GM23338 (cell line): ENCODE measurements around the gene SH2D3C.

Source experiments
- CREB1 ChIP-seq: fragments of 250-450 bp; sonication (Bioruptor Pico); IDR thresholded peaks from 2 replicates; pipeline ENCODE4 v1.5.0; 2020; ENCODE audit warnings: low read depth, mild to moderate bottlenecking, moderate library complexity
- CTCF ChIP-seq, 2 experiments: fragments of 200-600 bp in 1 of 2; sonication (generic) in 1 of 2; conservative IDR thresholded peaks; 2 replicates each; pipeline versions ENCODE4 v1.5.1 to v1.6.1; 2016 to 2017; ENCODE audit warnings: antibody characterized with exemption in 2 of 2, low read depth in 2 of 2, mild to moderate bottlenecking in 2 of 2, moderate library complexity in 1 of 2
- EZH2 ChIP-seq: fragments of 200-600 bp; sonication (generic); IDR thresholded peaks from one replicate; pipeline ENCODE4 v1.8.0; 2017; ENCODE audit warnings: antibody characterized with exemption, mild to moderate bottlenecking, low read depth; ENCODE audit not compliant: unreplicated experiment
- EZH2phosphoT487 ChIP-seq: fragments of 200-600 bp; sonication (generic); IDR thresholded peaks from one replicate; pipeline ENCODE4 v1.8.1; 2018; ENCODE audit warnings: antibody characterized with exemption; ENCODE audit not compliant: unreplicated experiment
- JUNB ChIP-seq: IDR thresholded peaks from one replicate; pipeline ENCODE4 v1.6.1; 2016; ENCODE audit warnings: antibody characterized with exemption; ENCODE audit not compliant: unreplicated experiment
- NANOG ChIP-seq: IDR thresholded peaks from 2 replicates; pipeline ENCODE4 v1.6.1; 2016; ENCODE audit warnings: antibody characterized with exemption, borderline replicate concordance
- POLR2AphosphoS5 ChIP-seq: IDR thresholded peaks from 2 replicates; pipeline ENCODE4 v1.6.1; 2016; ENCODE audit warnings: antibody characterized with exemption, low read depth
- REST ChIP-seq: IDR thresholded peaks from one replicate; pipeline ENCODE4 v1.6.1; 2018; ENCODE audit warnings: antibody characterized with exemption; ENCODE audit not compliant: unreplicated experiment
- STAT1 ChIP-seq: IDR thresholded peaks from one replicate; pipeline ENCODE4 v1.6.1; 2016; ENCODE audit warnings: antibody characterized with exemption; ENCODE audit not compliant: unreplicated experiment
- ZNF114 ChIP-seq: fragments of 250-450 bp; sonication (Bioruptor Pico); IDR thresholded peaks from 2 replicates; pipeline ENCODE4 v1.5.0; 2020; ENCODE audit warnings: mild to moderate bottlenecking, moderate library complexity
- ZNF331 ChIP-seq: fragments of 250-450 bp; sonication (Bioruptor Pico); IDR thresholded peaks from 2 replicates; pipeline ENCODE4 v1.5.0; 2020; ENCODE audit warnings: low read depth, mild to moderate bottlenecking, moderate library complexity

GRCh38 chr9:127767410-127767809, 11.1 kb downstream of the SH2D3C start:
- no peak for TF ChIP-seq CTCF (conservative IDR thresholded peaks at IDR 0.05; ENCODE audit: low read depth in 2 of 2)
- TF ChIP-seq STAT1, result no peak
- no peak for TF ChIP-seq POLR2AphosphoS5
- TF ChIP-seq EZH2, result no peak
- no peak for TF ChIP-seq JUNB
- no peak for TF ChIP-seq EZH2phosphoT487
- TF ChIP-seq REST, result no peak
- no peak for TF ChIP-seq NANOG
- TF ChIP-seq ZNF331 (CRISPR knock-in tag), result no peak
- no peak for TF ChIP-seq CREB1
- TF ChIP-seq ZNF114, result no peak
